Mesenchymal stem cell (in vitro differentiated cells and primary cell): ENCODE data around the gene OR5B17. TPM values are rescaled to one million over a fixed set of nuclear protein-coding genes. Genes with fewer than 3 reads are reported as not detected.
"Not testable (repeated sequence)": the region's sequence is repeated elsewhere in the genome, so short reads cannot be mapped to it uniquely, and the experiment has no call there.

ENCODE experiments used
- DNase-seq: peaks from one replicate; pipeline ENCODE4 v3.0.0-alpha.2; 2013
- H2AFZ ChIP-seq: one replicate; pipeline ENCODE4 v1.6.1; 2013; ENCODE audit warnings: low read depth, mild to moderate bottlenecking, control low read depth, inconsistent platforms, low read length, moderate library complexity
- H2AK5ac ChIP-seq: 2 replicates; pipeline ENCODE4 v1.6.1; 2013; ENCODE audit warnings: low read length, moderate library complexity, mild to moderate bottlenecking, inconsistent platforms; ENCODE audit not compliant: severe bottlenecking
- H2BK120ac ChIP-seq: one replicate; pipeline ENCODE4 v1.6.1; 2013; ENCODE audit warnings: low read depth, mild to moderate bottlenecking, inconsistent platforms, low read length, moderate library complexity
- H2BK12ac ChIP-seq, 2 experiments: one replicate each; pipeline ENCODE4 v1.6.1; 2013; ENCODE audit warnings: inconsistent platforms in 2 of 2, low read length in 2 of 2, mild to moderate bottlenecking in 2 of 2, moderate library complexity in 2 of 2, control low read depth in 1 of 2
- H2BK15ac ChIP-seq: one replicate; pipeline ENCODE4 v1.6.1; 2013; ENCODE audit warnings: mild to moderate bottlenecking, low read depth, inconsistent platforms; ENCODE audit not compliant: poor library complexity, severe bottlenecking
- H2BK5ac ChIP-seq: 2 replicates; pipeline ENCODE4 v1.6.1; 2013; ENCODE audit warnings: low read depth, mild to moderate bottlenecking, low read length, control low read depth, inconsistent platforms; ENCODE audit not compliant: poor library complexity, severe bottlenecking
- H3K14ac ChIP-seq, 2 experiments: one replicate each; pipeline ENCODE4 v1.6.1; 2013; ENCODE audit warnings: inconsistent platforms in 2 of 2, low read length in 2 of 2, control low read depth in 1 of 2, mild to moderate bottlenecking in 1 of 2, moderate library complexity in 1 of 2
- H3K18ac ChIP-seq, 2 experiments: one replicate each; pipeline ENCODE4 v1.6.1; 2013; ENCODE audit warnings: inconsistent platforms in 2 of 2, low read length in 2 of 2, control low read depth in 1 of 2, low read depth in 1 of 2, mild to moderate bottlenecking in 1 of 2
- H3K23ac ChIP-seq, 2 experiments: one replicate each; pipeline ENCODE4 v1.6.1; 2013; ENCODE audit warnings: inconsistent platforms in 2 of 2, low read length in 2 of 2, mild to moderate bottlenecking in 2 of 2, moderate library complexity in 2 of 2, control low read depth in 1 of 2
- H3K27ac ChIP-seq: 2 replicates; pipeline ENCODE4 v1.5.1; 2013; ENCODE audit warnings: mild to moderate bottlenecking, moderate library complexity, low read length, control low read depth, inconsistent platforms; ENCODE audit not compliant: poor library complexity, severe bottlenecking
- H3K27me3 ChIP-seq, 2 experiments: 2 replicates each; pipeline versions ENCODE4 v1.6.1 to v1.7.0; 2013; ENCODE audit warnings: low read length in 2 of 2, mild to moderate bottlenecking in 2 of 2, moderate library complexity in 2 of 2, control low read depth in 1 of 2, inconsistent platforms in 1 of 2; ENCODE audit not compliant: control insufficient read depth in 1 of 2, insufficient read depth in 1 of 2
- H3K36me3 ChIP-seq, 2 experiments: 2 replicates each; pipeline versions ENCODE4 v1.6.1 to v1.7.0; 2013; ENCODE audit warnings: low read length in 2 of 2, control low read depth in 1 of 2, inconsistent platforms in 1 of 2, low read depth in 1 of 2, mild to moderate bottlenecking in 1 of 2; ENCODE audit not compliant: insufficient read depth in 2 of 2, control insufficient read depth in 1 of 2
- H3K4ac ChIP-seq, 2 experiments: one replicate each; pipeline ENCODE4 v1.6.1; 2013; ENCODE audit warnings: inconsistent platforms in 2 of 2, low read length in 2 of 2, mild to moderate bottlenecking in 2 of 2, moderate library complexity in 2 of 2, control low read depth in 1 of 2, low read depth in 1 of 2
- H3K4me1 ChIP-seq: 2 replicates; pipeline ENCODE4 v1.6.1; 2013; ENCODE audit warnings: low read depth, low read length, control low read depth; ENCODE audit not compliant: control insufficient read depth, insufficient read depth
- H3K4me2 ChIP-seq: 2 replicates; pipeline ENCODE4 v1.6.1; 2013; ENCODE audit warnings: low read length, mild to moderate bottlenecking, inconsistent platforms; ENCODE audit not compliant: poor library complexity, severe bottlenecking
- H3K4me3 ChIP-seq, 2 experiments: 2 replicates each; pipeline versions ENCODE4 v1.5.1 to v1.7.0; 2013; ENCODE audit warnings: low read length in 2 of 2, mild to moderate bottlenecking in 2 of 2, control low read depth in 1 of 2, low read depth in 1 of 2; ENCODE audit not compliant: insufficient read depth in 1 of 2
- H3K79me1 ChIP-seq: replicated peaks from 2 replicates; pipeline ENCODE4 v1.6.1; 2013; ENCODE audit warnings: mild to moderate bottlenecking, control low read depth, low read length, inconsistent platforms; ENCODE audit not compliant: poor library complexity, severe bottlenecking
- H3K9ac ChIP-seq: 2 replicates; pipeline ENCODE4 v1.7.0; 2013; ENCODE audit warnings: mild to moderate bottlenecking, low read length, moderate library complexity
- H3K9me3 ChIP-seq: 2 replicates; pipeline ENCODE4 v1.7.0; 2013; ENCODE audit warnings: mild to moderate bottlenecking, low read length; ENCODE audit not compliant: control insufficient read depth
- H4K8ac ChIP-seq: one replicate; pipeline ENCODE4 v1.6.1; 2013; ENCODE audit warnings: inconsistent platforms, mild to moderate bottlenecking, low read length, moderate library complexity
- H4K91ac ChIP-seq: one replicate; pipeline ENCODE4 v1.6.1; 2013; ENCODE audit warnings: mild to moderate bottlenecking, low read length, inconsistent platforms
- WGBS: methylation state at CpG from one replicate; pipeline ENCODE4 v1.1.7; 2013; ENCODE audit warnings: mixed read lengths; 5-methylcytosine and 5-hydroxymethylcytosine counted together
- polyA plus RNA-seq, 2 experiments: library from polyadenylated mRNA; stranded (reverse); fragments of 200-250 nt; gene quantifications; one replicate each; pipeline ENCODE4 v1.2.3, GENCODE V29; 2013

OR5B17 gene
- polyA plus RNA-seq (2013, experiment 1 of 2), result not detected
- polyA plus RNA-seq (2013, experiment 2 of 2), result not detected

GRCh38 chr11:58358969-58359368, at the start of gene OR5B17:
Gene OR5B17, minus strand, starts transcription at chr11:58359069. Its CDS starts 0 bp downstream, at chr11:58359069.
- Histone ChIP-seq H4K8ac (no peak within 1 kb of the TSS), H3K4me1 (no peaks in the 10 kb centered on the region), H2BK15ac (no peak within 1 kb of the TSS), H3K9ac (no peak within 1 kb of the TSS), H2BK12ac (no peak within 1 kb of the TSS), H4K91ac (no peak within 1 kb of the TSS), H3K4ac (no peak within 1 kb of the TSS), H2AK5ac (no peak within 1 kb of the TSS), H3K36me3 (no peaks in the 10 kb centered on the region), H3K4me2 (no peak within 1 kb of the TSS), H3K79me1 (no peaks in the 10 kb centered on the region), H3K9me3 (no peaks in the 10 kb centered on the region), H3K27me3 (no peaks in the 10 kb centered on the region), H2BK5ac (no peak within 1 kb of the TSS), H2BK120ac (no peak within 1 kb of the TSS), H2AFZ (no peak within 1 kb of the TSS), H3K4me3 (no peak within 1 kb of the TSS), H3K27ac (no peak within 1 kb of the TSS), H3K23ac (no peak within 1 kb of the TSS), H3K14ac (no peak within 1 kb of the TSS), H3K18ac (no peak within 1 kb of the TSS)
- no CpG with 5 or more reads among the region's 1 CpG for WGBS
- no peak for DNase-seq

- no peak for DNase-seq
- Histone ChIP-seq H3K14ac (no peak within 1 kb of the TSS), H2BK12ac (no peak within 1 kb of the TSS), H2BK120ac (no peak within 1 kb of the TSS), H2BK15ac (no peak within 1 kb of the TSS), H3K4ac (no peak within 1 kb of the TSS), H3K79me1 (no peaks in the 10 kb centered on the region), H3K18ac (no peak within 1 kb of the TSS), H3K27me3 (no peaks in the 10 kb centered on the region), H3K4me2 (no peak within 1 kb of the TSS), H2BK5ac (no peak within 1 kb of the TSS), H3K4me1 (no peaks in the 10 kb centered on the region), H3K36me3 (no peaks in the 10 kb centered on the region), H2AK5ac (no peak within 1 kb of the TSS), H3K9ac (no peak within 1 kb of the TSS), H4K91ac (no peak within 1 kb of the TSS), H3K4me3 (no peak within 1 kb of the TSS), H2AFZ (no peak within 1 kb of the TSS), H4K8ac (no peak within 1 kb of the TSS), H3K9me3 (peaks cover 53% of the 10 kb centered on the region), H3K23ac (no peak within 1 kb of the TSS), H3K27ac (no peak within 1 kb of the TSS)
- no CpG with 5 or more reads among the region's 1 CpG for WGBS
Measured at GRCh38 chr11:58406774-58407173, 47.9 kb upstream of the OR5B17 start, which contains the start of gene OR5B3. Gene OR5B3, minus strand, starts transcription at chr11:58406874. Its CDS starts 3,465 bp downstream, at chr11:58403409.

GRCh38 chr11:58399622-58400021, 40.8 kb upstream of the OR5B17 start:
- peaks cover 36% of the 10 kb centered on the region for H3K9me3 ChIP-seq

GRCh38 chr11:58395581-58395980, 36.7 kb upstream of the OR5B17 start:
- no peak overlapping the region for H2AK5ac ChIP-seq
- no peak overlapping the region for H3K27ac ChIP-seq
- no peak overlapping the region for H3K9ac ChIP-seq
- peak overlapping the region in 1 of 2 experiments; percentile 31 for H3K4me3 ChIP-seq
- no peak overlapping the region for H4K91ac ChIP-seq
- no peak overlapping the region for H3K14ac ChIP-seq
- WGBS, result 60% methylated on average over 1 of the region's 2 CpGs
- H2AFZ ChIP-seq, result no peak overlapping the region
- peaks cover 27% of the 10 kb centered on the region for H3K9me3 ChIP-seq
- H3K23ac ChIP-seq, result no peak overlapping the region
- no peak overlapping the region for H2BK5ac ChIP-seq
- no peaks in the 10 kb centered on the region for H3K79me1 ChIP-seq
- no peak overlapping the region for H3K4ac ChIP-seq
- H2BK12ac ChIP-seq, result no peak overlapping the region
- H3K4me2 ChIP-seq, result no peak overlapping the region
- H2BK120ac ChIP-seq, result no peak overlapping the region
- H3K36me3 ChIP-seq, result no peaks in the 10 kb centered on the region
- no peak overlapping the region for H3K18ac ChIP-seq
- H3K4me1 ChIP-seq, result no peaks in the 10 kb centered on the region
- H4K8ac ChIP-seq, result no peak overlapping the region
- H3K27me3 ChIP-seq, result no peaks in the 10 kb centered on the region
- DNase-seq, result no peak
- H2BK15ac ChIP-seq, result no peak overlapping the region

More at GRCh38 chr11:58399622-58400021, 40.8 kb upstream of the OR5B17 start:
- not testable (repeated sequence) for H2AFZ ChIP-seq, DNase-seq, H3K9ac ChIP-seq, H3K27me3 ChIP-seq, H3K23ac ChIP-seq, H2BK15ac ChIP-seq, H3K36me3 ChIP-seq, H3K14ac ChIP-seq, H2BK12ac ChIP-seq, H3K4me2 ChIP-seq, H3K18ac ChIP-seq, H4K91ac ChIP-seq, H2BK120ac ChIP-seq, H3K27ac ChIP-seq, H2AK5ac ChIP-seq, H3K4me3 ChIP-seq, H3K4me1 ChIP-seq, H3K79me1 ChIP-seq, H4K8ac ChIP-seq, H3K4ac ChIP-seq, H2BK5ac ChIP-seq
- WGBS, result no CpG with 5 or more reads among the region's 2 CpGs
